Keratinocyte (primary cell): Measurements from ENCODE around the gene EXOC6B. TPM values are rescaled to one million over a fixed set of nuclear protein-coding genes. Genes with fewer than 3 reads are reported as not detected.
A peak's percentile ranks its signal among the peaks of the same experiment; 100 is the strongest.

Experiments used
- DNase-seq: peaks from one replicate; pipeline ENCODE4 v3.0.0-alpha.2; 2011; ENCODE audit warnings: low read depth, missing footprints, low spot score
- FAIRE-seq: peaks from 2 replicates; lab custom pipeline; 2011; peaks lifted over from hg19 to GRCh38; lab: Jason Lieb, UNC
- H2AFZ ChIP-seq: 2 replicates; pipeline ENCODE4 v1.6.0; 2012; ENCODE audit warnings: low read length, control low read depth, inconsistent platforms; ENCODE audit not compliant: control insufficient read depth
- H3K27ac ChIP-seq: 2 replicates; pipeline ENCODE4 v1.5.1; 2011; ENCODE audit warnings: low read length; ENCODE audit not compliant: control insufficient read depth, insufficient read depth
- H3K27me3 ChIP-seq: 3 replicates; pipeline ENCODE4 v1.6.0; 2011; ENCODE audit warnings: low read length; ENCODE audit not compliant: control insufficient read depth, insufficient read depth; ENCODE audit errors: extremely low read depth
- H3K36me3 ChIP-seq, 2 experiments: 2 replicates in 1 of 2; 3 replicates in 1 of 2; pipeline ENCODE4 v1.5.1; 2011; ENCODE audit warnings: low read length in 2 of 2, mild to moderate bottlenecking in 1 of 2; ENCODE audit not compliant: control insufficient read depth in 2 of 2, insufficient read depth in 2 of 2; ENCODE audit errors: extremely low read depth in 1 of 2
- H3K4me1 ChIP-seq: 3 replicates; pipeline ENCODE4 v1.5.1; 2011; ENCODE audit warnings: low read length; ENCODE audit not compliant: control insufficient read depth, insufficient read depth; ENCODE audit errors: extremely low read depth
- H3K4me2 ChIP-seq: 3 replicates; pipeline ENCODE4 v1.6.0; 2011; ENCODE audit warnings: low read depth, low read length; ENCODE audit not compliant: control insufficient read depth, insufficient read depth; ENCODE audit errors: extremely low read depth
- H3K4me3 ChIP-seq, 3 experiments: fragments of 200-600 bp in 1 of 3; sonication (generic) in 1 of 3; 2 replicates in 2 of 3; 3 replicates in 1 of 3; pipeline ENCODE4 v1.5.1; 2011 to 2016; ENCODE audit warnings: low read length in 3 of 3, mild to moderate bottlenecking in 3 of 3, control low read depth in 2 of 3, inconsistent platforms in 1 of 3, low read depth in 1 of 3, mixed read lengths in 1 of 3, mixed run types in 1 of 3, moderate library complexity in 1 of 3; ENCODE audit not compliant: control insufficient read depth in 2 of 3, insufficient read depth in 2 of 3; ENCODE audit errors: extremely low read depth in 1 of 3
- H3K79me2 ChIP-seq: 2 replicates; pipeline ENCODE4 v1.6.0; 2012; ENCODE audit warnings: low read length; ENCODE audit not compliant: control insufficient read depth, insufficient read depth
- H3K9ac ChIP-seq: 3 replicates; pipeline ENCODE4 v1.6.0; 2011; ENCODE audit warnings: low read length; ENCODE audit not compliant: control insufficient read depth, insufficient read depth; ENCODE audit errors: extremely low read depth
- H3K9me1 ChIP-seq: 3 replicates; pipeline ENCODE4 v1.6.0; 2011; ENCODE audit warnings: low read length; ENCODE audit not compliant: control insufficient read depth, insufficient read depth; ENCODE audit errors: extremely low read depth
- H3K9me3 ChIP-seq: 2 replicates; pipeline ENCODE4 v1.5.1; 2012; ENCODE audit warnings: low read depth, low read length; ENCODE audit not compliant: control insufficient read depth
- H4K20me1 ChIP-seq: 3 replicates; pipeline ENCODE4 v1.6.0; 2011; ENCODE audit warnings: low read length; ENCODE audit not compliant: control insufficient read depth, insufficient read depth; ENCODE audit errors: extremely low read depth
- EZH2 ChIP-seq: IDR thresholded peaks from one replicate; pipeline ENCODE4 v1.6.1; 2012; ENCODE audit warnings: inconsistent platforms, mild to moderate bottlenecking, low read length, moderate library complexity
- dilution Hi-C: fragments of 300-500 bp; cut with MboI; formaldehyde crosslinking; loops from one replicate; pipeline ENCODE4 v1.7.0; 2020; ENCODE audit warnings: low sequenced_read_pairs; ENCODE audit not compliant: extremely low pct_ligation_motif_present
- polyA plus RNA-seq, 5 experiments: library from polyadenylated mRNA; depleted of rRNA in 3 of 5; stranded (reverse) in 3 of 5; stranded (forward) in 1 of 5; unstranded in 1 of 5; fragments of >200 nt; gene quantifications; 1 replicate in 1 of 5; 2 replicates in 3 of 5; 3 replicates in 1 of 5; pipeline versions ENCODE4 v1.2.1 to v1.2.3, GENCODE V29; 2011 to 2012; ENCODE audit warnings: missing spikeins in 2 of 5, low read depth in 1 of 5, low replicate concordance in 1 of 5
- TF ChIP-seq, protein P1 (sequence below), 3 experiments: IDR thresholded peaks in 1 of 3; conservative IDR thresholded peaks in 1 of 3; optimal IDR thresholded peaks in 1 of 3; 2 replicates in 2 of 3; 3 replicates in 1 of 3; pipeline versions ENCODE3 to v1.5.1; 2011; ENCODE audit warnings: low read length in 3 of 3, mild to moderate bottlenecking in 3 of 3, moderate library complexity in 2 of 3, control low read depth in 1 of 3, inconsistent platforms in 1 of 3; ENCODE audit not compliant: insufficient read depth in 2 of 3; ENCODE audit errors: extremely low read depth in 1 of 3

EXOC6B gene
- polyA plus RNA-seq, 1 donor (not counting 4 experiments of a cell fraction or from before 2014, with no cell fraction given): 37.3 TPM

DNA sequence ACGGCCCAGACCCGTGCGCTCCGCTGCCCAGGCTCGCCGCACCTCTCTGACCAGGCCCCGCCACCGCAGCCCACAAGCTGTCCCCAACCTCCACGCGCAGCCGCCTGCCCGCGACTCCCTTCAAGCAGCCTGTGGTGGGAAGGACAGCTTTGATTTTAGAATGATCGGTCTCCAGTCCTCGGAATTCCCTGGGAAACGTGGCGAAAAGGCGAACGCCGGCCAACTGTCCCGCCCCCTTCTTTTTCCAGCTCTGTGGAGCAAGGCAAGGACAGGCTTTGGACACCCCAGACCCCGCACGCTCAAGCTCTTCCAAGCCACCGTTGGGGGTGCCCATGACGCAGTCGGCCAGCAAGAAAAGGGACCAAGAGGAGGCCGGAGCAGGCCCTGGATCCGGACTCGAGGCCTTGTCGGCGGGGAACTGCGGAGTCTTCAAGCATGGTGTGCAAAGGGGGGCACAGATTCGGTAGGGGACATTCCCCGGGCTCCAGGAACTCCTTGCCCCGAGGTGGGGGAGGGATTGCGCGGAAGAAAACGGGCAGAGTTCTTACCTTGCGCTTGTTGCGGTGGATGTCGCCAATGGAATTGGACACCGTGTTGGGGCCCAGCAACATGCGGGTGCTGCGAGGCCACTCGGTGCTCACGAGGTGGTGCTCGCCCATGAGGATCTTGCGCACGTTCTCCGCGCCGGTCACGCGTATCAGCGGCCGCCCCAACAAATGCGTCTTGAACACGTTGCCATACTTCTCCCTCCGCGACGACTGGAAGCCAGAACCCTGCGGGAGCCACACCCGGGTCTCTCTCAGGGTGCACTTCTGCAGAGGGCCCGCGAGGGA is 682.2 kb downstream of the EXOC6B start:
- Histone ChIP-seq H3K79me2 (no peaks in the 10 kb centered on the region), H3K27me3 (peaks cover 43% of the 10 kb centered on the region), H2AFZ (no peak overlapping the region), H3K27ac (no peak overlapping the region), H3K4me3 (peak overlapping the region in 1 of 3 experiments; percentile 27), H3K9me1 (no peaks in the 10 kb centered on the region), H3K4me2 (peak overlapping the region; percentile 56), H3K9ac (no peak overlapping the region), H4K20me1 (no peaks in the 10 kb centered on the region), H3K4me1 (peaks cover 32% of the 10 kb centered on the region), H3K36me3 (no peaks in the 10 kb centered on the region), H3K9me3 (no peaks in the 10 kb centered on the region)
- DNase-seq (no peak), FAIRE-seq (no peak)
- no peak for TF ChIP-seq EZH2
- TF ChIP-seq, protein P1, sequence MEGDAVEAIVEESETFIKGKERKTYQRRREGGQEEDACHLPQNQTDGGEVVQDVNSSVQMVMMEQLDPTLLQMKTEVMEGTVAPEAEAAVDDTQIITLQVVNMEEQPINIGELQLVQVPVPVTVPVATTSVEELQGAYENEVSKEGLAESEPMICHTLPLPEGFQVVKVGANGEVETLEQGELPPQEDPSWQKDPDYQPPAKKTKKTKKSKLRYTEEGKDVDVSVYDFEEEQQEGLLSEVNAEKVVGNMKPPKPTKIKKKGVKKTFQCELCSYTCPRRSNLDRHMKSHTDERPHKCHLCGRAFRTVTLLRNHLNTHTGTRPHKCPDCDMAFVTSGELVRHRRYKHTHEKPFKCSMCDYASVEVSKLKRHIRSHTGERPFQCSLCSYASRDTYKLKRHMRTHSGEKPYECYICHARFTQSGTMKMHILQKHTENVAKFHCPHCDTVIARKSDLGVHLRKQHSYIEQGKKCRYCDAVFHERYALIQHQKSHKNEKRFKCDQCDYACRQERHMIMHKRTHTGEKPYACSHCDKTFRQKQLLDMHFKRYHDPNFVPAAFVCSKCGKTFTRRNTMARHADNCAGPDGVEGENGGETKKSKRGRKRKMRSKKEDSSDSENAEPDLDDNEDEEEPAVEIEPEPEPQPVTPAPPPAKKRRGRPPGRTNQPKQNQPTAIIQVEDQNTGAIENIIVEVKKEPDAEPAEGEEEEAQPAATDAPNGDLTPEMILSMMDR (optimal IDR thresholded peaks at IDR 0.05 in 1 of 3, IDR thresholded peaks at IDR 0.05 in 1 of 3, conservative IDR thresholded peaks at IDR 0.05 in 1 of 3; ENCODE audit: extremely low read depth in 1 of 3, insufficient read depth in 2 of 3, low read length in 3 of 3): no peak
- dilution Hi-C loops: no loop called here

DNA sequence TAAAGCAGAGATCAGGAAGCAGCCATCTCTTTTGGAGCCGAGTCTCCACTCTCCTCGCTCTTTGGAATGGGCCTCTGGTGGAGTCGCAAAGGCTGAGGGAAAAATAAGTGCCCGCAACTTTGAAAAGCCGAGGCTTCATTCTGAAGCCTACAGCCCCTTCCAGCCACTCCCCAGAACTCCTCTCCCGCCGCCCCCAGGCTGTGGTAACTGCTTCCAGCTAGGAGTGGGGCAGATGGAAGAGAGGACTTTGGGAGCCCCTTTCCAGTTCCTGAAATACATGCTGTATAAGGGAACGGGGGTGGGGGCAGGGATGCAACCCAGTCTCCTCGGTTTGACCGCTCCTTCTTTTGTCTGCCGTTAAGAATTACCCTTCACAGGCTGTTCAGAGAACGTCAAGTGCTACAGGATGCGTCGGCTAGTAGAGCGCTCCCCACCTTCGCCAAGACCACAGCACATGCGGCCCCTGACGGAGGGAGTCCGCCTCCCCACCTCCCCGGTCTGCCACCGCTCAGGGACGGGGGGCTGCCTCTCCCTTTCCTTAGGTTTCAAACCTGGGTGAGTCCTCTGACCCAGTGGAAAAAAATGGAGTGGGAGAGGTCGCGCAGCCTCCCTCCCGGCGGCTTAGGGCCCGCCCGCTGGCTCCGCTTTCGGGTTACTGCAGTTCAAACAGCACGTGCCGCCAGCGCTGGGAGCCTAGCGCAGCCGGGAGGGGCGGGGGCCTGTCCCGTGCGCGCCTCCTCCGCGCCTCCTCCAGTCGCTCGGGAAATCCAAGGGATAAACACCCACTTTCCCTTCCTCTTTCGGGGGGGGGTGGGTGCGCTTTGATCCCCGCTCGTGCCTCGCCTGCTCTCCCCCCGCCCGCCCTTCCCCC is 683.0 kb downstream of the EXOC6B start:
- Histone ChIP-seq H3K9me3 (no peaks in the 10 kb centered on the region), H3K27me3 (peaks cover 36% of the 10 kb centered on the region), H3K9ac (no peak overlapping the region), H3K27ac (no peak overlapping the region), H3K9me1 (no peaks in the 10 kb centered on the region), H3K4me2 (peak overlapping the region; percentile 48), H3K4me3 (no peak overlapping the region), H3K79me2 (no peaks in the 10 kb centered on the region), H4K20me1 (no peaks in the 10 kb centered on the region), H3K4me1 (peaks cover 28% of the 10 kb centered on the region), H2AFZ (no peak overlapping the region), H3K36me3 (no peaks in the 10 kb centered on the region)
- DNase-seq (no peak), FAIRE-seq (no peak)
- dilution Hi-C loops: no loop called here
- peak; percentile 38 for TF ChIP-seq EZH2
- TF ChIP-seq, protein P1 (optimal IDR thresholded peaks at IDR 0.05 in 1 of 3, IDR thresholded peaks at IDR 0.05 in 1 of 3, conservative IDR thresholded peaks at IDR 0.05 in 1 of 3; ENCODE audit: extremely low read depth in 1 of 3, insufficient read depth in 2 of 3, low read length in 3 of 3): no peak
